Amniotic epithelial cell (primary cell): Measurements from ENCODE around the gene PDCD7.
"Not testable (repeated sequence)": the region's sequence is repeated elsewhere in the genome, so short reads cannot be mapped to it uniquely, and the experiment has no call there.

Experiments used
- DNase-seq: peaks from one replicate; pipeline ENCODE4 v3.0.0-alpha.2; 2010; ENCODE audit warnings: low read depth

The PDCD7 gene

GRCh38 chr15:65133548-65134200 lies at the start of gene PDCD7:
TSS of gene PDCD7 (minus strand) at chr15:65133808. CDS start at chr15:65133781, 27 bp downstream.
- peak; percentile 91 for DNase-seq

- no peak for DNase-seq
Measured at GRCh38 chr15:65182538-65182937, 48.9 kb upstream of the PDCD7 start.

GRCh38 chr15:65181582-65182353 lies 48.2 kb upstream of the PDCD7 start:
- DNase-seq = not testable (repeated sequence)

- no peak for DNase-seq
Measured at GRCh38 chr15:65180167-65180566, 46.6 kb upstream of the PDCD7 start.

- peak; percentile 21 for DNase-seq
Measured at GRCh38 chr15:65177901-65178300, 44.3 kb upstream of the PDCD7 start.

- no peak for DNase-seq
Measured at GRCh38 chr15:65176056-65176455, 42.4 kb upstream of the PDCD7 start.

GRCh38 chr15:65175511-65175910 lies 41.9 kb upstream of the PDCD7 start:
- DNase-seq = no peak

GRCh38 chr15:65174509-65174908 lies 40.9 kb upstream of the PDCD7 start:
- no peak for DNase-seq

- no peak for DNase-seq
Measured at GRCh38 chr15:65172531-65172930, 38.9 kb upstream of the PDCD7 start.

GRCh38 chr15:65171428-65171827 lies 37.8 kb upstream of the PDCD7 start:
- DNase-seq = no peak

GRCh38 chr15:65165875-65166274 lies 32.3 kb upstream of the PDCD7 start:
- DNase-seq = no peak

GRCh38 chr15:65164139-65164538 lies 30.5 kb upstream of the PDCD7 start:
- no peak for DNase-seq

GRCh38 chr15:65163041-65163440 lies 29.4 kb upstream of the PDCD7 start:
- no peak for DNase-seq

- DNase-seq = no peak
Measured at GRCh38 chr15:65156692-65157091, 23.1 kb upstream of the PDCD7 start.

GRCh38 chr15:65154720-65155119 lies 21.1 kb upstream of the PDCD7 start:
- no peak for DNase-seq

GRCh38 chr15:65147902-65148301 lies 14.3 kb upstream of the PDCD7 start:
- DNase-seq = no peak

GRCh38 chr15:65146438-65146837 lies 12.8 kb upstream of the PDCD7 start:
- no peak for DNase-seq

- DNase-seq = not testable (repeated sequence)
Measured at GRCh38 chr15:65138631-65139030, 5.0 kb upstream of the PDCD7 start.

GRCh38 chr15:65137893-65138292 lies 4.3 kb upstream of the PDCD7 start:
- not testable (repeated sequence) for DNase-seq

GRCh38 chr15:65137089-65137488 lies 3.5 kb upstream of the PDCD7 start:
- not testable (repeated sequence) for DNase-seq

GRCh38 chr15:65134538-65134937 lies 930 bp upstream of the PDCD7 start:
- no peak for DNase-seq

GRCh38 chr15:65132878-65133547 lies 595 bp downstream of the PDCD7 start:
- peak; percentile 60 for DNase-seq

- DNase-seq = peak; percentile 20
Measured at GRCh38 chr15:65130941-65131340, 2.7 kb downstream of the PDCD7 start.
